ENCODE results near the gene NRIP3.
A peak's percentile ranks its signal among the peaks of the same experiment; 100 is the strongest.
"Not testable (repeated sequence)": the region's sequence is repeated elsewhere in the genome, so short reads cannot be mapped to it uniquely, and the experiment has no call there.

NRIP3 gene

DNA sequence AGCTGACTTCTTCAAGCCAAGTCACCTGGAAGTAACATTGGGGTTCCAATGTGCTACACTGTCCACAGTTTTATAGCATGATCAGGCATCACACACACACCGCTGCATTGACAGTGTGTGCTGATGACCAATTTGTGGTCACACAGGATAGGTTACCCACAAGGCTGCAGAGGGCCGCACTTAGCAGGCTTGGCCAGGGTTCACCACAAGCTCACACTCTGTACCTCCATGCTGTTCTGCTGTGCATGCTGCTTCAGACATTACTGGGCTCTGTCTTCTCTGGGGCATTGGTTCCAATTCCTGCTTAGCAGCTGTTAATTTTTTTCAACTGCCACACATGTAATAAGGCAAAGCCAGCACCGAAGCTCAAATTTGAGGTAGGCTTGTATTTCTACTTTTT lies 11.0 kb upstream of the NRIP3 start:
- no peak for DNase-seq

DNA sequence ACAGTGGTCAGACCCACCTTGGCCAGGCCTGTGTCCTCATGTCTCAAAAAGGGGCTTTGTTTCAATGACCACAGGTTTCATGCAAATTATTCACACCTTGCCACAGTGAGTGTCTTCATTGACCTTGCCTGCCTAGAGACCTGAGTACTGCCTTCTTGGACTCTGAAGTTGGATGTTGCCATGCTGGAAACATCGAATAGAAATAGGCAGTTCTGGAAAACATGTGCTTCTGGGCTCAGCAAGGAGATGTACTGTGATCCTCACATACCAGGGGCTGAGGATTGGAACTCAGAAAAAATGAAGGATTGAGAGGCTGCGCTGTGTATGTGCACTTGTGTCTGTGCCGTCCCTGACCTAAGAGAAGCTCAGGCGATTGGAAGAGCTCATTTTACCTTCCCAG lies 9.6 kb upstream of the NRIP3 start:
- no peak for DNase-seq

DNA sequence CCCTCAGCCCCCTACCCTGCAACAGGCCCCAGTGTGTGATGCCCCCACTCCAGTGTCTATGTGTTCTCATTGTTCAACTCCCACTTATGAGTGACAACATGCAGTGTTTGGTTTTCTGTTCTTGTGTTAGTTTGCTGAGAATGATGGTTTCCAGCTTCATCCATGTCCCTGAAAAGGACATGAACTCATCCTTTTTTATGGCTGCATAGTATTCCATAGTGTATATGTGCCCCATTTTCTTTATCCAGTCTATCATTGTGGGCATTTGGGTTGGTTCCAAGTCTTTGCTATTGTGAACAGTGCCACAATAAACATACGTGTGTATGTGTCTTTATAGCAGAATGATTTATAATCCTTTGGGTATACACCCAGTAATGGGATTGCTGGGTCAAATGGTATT lies 5.7 kb upstream of the NRIP3 start:
- not testable (repeated sequence) for DNase-seq

DNA sequence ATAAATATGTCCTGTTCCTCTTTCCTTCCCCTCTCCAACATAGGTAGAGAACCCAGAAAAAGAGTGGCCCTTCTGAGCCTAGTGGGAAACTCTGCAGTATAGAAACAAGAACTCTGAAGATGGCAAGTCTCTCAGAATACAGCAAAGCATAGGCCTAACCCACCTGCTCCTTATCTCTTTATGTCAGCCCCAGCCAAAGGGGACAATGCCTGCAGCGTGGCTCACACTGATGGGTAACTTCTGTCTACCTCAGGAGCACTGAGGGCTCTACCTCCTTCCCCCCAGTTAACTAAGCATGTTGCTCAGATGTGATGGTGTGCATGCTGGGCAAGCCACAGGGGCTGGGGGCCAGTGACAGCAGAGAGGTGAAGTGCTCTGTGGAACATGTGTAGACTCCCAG lies 4.9 kb upstream of the NRIP3 start:
- DNase-seq: no peak

DNA sequence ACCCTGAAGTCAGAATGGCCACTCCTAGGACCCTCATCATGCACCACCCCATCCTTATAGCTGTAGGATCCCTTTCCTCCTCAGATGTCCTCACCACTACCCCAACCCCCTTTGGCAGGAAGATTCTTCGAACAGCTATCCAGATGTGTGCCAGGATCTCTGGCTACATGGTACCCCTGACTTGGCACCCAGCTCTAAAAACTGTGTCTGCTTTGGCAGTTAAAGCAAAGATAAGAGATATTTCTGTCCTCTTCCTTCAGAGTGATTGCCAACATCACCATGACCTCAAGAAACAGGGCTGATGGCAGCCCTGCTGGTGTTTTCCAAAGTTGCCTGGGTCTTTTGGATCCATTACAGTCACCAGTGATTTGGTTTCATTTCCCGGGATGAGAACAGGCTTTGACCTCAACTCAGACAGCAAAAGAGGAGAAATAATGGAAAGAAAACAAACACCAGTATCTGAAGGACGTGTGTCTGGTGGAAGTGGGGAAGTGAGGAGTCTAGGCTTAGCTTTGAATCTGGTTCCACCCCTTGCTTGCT lies 4.3 kb upstream of the NRIP3 start:
- DNase-seq: no peak

DNA sequence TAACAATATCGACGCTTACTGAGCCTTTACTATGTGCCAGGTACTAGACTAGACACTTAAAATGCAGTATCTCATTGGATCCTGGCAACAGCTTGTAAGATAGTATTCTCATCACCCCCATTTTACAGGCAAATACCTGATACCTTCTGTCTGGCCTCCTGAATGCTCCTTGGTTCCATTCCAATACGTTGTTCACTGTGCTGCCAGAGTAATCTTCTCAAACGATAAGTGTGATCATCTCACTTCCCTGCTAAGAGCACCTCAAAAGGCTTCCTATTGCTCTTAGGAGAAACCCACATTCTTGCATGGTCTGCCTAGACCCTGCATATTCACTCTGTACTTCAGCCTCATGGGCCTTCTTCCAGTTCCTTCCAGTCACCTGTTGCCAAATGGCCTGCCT lies 1.3 kb upstream of the NRIP3 start:
- DNase-seq: no peak

DNA sequence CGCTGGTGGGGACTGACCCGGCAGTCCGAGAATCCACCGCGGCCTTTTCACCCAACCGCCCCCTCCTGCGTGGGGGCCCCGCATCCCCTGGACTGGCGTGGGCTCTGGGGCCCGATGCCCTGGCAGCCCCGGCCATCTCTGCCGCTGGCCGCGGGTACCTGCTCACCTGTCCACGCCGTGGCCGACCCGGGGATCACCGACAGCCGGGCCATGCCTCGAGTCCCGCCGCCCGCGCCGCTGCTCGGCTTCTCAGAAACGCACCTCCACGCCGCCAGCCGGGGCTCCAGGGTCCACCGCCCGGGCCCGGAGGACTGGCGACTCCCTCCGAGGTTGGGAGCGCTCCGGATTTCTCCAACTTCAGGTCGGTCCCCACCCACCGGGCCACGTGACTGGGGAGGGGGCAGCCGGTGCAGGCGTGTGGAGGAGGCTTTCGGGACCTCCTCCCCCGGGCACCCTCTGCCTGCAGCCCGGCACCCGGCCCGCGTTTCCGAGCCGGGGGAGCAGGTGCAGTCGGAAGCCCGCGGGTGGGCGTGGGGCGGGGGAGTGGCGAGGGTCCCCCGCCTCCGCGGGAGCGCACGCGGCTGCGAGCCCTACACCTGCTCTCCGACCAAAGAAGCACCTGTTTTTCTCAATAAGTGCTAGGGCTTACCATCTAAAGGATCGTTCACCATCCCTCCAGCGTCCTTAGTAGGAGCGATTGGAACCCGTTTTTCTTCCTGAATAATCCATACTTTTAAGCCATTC lies 554 bp upstream of the NRIP3 start:
- DNase-seq: no peak

DNA sequence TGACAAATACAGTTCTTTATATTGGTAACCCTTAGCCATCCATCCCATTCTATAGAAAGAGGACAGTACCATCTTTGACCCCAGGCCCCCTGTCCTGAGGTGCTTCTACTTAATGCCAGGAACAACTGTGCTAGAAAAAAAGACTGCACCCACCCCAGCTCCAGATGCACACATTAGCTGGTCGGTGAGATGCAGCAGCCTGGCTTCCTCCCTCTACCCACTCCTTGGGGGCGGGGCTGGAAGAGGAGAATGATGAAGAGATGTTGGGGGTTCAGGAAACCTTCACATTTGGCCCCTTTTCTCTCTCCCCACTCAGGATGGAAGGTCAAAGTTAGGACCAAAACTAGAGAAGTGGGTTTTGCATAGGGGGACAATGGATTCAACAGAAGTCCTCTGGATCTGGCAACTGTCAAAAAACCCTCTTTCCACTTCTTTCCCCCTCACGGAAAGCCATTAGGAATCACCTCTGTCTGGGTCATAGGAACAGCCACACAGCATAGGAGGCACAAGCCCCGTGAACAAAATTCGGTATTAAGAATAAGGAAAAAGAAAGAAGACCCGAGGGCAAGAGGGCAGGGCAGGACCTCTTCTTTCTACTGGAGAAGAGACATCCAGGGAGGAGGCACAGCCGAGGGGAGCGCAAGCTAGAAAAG lies 755 bp downstream of the NRIP3 start:
- DNase-seq: no peak

DNA sequence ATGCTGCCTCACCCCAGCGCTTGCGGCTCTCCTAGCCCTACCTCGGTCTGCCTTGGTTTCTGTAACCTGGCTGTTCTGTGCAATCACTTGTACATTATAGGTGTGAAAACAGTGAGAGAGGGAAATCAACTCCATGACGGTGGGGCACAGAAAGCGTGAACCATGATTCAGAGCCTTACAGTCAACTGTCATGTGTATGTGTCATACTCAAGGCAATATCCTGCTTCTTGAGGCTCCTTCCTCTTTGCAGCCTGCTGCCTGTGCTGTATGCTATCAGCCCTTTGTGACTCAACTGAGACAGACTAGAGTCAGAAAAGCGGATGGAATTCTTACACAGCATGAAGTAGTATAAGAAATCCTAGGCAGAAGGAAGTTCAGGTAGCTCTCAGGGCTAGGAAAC lies 2.1 kb downstream of the NRIP3 start:
- peak; percentile 91 for DNase-seq

DNA sequence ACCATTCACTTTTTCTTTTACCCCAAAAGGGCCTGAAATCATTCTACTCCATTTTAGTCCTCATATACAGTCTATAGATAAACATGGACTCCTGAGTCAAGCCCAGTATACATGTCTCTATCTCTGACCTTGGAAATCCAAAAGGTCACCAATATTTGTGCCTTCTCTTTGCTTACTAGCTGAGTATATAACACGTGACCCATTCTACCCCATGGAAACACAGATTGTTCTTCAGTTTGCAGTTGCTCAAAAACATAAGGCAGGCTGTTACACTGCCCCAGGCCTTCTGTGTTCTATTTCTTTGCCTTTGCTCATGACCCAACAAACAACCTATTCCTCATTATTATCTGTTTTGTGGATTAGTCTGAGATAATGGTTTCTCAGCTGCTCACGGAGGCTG lies 5.8 kb downstream of the NRIP3 start:
- DNase-seq: no peak

DNA sequence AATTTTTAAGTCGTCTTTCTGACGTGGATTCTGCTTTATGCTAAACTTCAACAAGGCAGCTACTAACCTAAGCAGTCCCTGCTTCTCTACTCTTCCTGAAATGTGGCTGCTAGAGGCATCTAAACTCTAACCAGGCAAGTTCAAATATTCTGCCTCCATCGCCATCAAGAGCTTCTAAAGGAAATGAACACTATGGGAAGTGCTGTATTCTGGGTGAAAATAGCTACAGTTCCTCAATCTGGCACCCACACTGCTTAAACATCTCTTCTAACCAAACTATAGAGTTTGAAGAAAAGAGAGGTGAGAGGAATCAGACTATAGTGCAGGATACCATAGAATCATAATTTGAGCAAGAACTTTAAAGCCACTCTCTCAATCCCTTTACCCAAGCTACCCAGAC lies 6.3 kb downstream of the NRIP3 start:
- DNase-seq: no peak

DNA sequence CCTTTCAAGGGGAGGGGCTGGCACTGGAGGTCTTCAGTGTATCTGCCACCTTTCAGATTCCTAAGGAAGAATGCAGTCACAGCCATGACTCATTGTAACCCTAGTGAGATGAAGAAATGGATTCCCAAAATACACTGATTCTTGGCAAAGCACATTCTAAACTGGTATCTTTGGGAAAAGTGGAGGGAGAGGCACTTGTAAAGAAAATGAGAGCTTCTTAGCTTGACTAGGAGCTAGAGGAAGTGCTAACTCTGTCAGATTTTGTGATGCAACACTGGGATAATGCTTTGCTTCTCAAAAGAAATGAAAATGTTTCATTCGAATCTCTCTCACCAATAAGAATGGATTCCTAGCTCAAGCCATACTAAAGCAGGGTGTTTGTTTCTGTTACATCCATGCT lies 14.3 kb downstream of the NRIP3 start:
- DNase-seq: peak; percentile 11

DNA sequence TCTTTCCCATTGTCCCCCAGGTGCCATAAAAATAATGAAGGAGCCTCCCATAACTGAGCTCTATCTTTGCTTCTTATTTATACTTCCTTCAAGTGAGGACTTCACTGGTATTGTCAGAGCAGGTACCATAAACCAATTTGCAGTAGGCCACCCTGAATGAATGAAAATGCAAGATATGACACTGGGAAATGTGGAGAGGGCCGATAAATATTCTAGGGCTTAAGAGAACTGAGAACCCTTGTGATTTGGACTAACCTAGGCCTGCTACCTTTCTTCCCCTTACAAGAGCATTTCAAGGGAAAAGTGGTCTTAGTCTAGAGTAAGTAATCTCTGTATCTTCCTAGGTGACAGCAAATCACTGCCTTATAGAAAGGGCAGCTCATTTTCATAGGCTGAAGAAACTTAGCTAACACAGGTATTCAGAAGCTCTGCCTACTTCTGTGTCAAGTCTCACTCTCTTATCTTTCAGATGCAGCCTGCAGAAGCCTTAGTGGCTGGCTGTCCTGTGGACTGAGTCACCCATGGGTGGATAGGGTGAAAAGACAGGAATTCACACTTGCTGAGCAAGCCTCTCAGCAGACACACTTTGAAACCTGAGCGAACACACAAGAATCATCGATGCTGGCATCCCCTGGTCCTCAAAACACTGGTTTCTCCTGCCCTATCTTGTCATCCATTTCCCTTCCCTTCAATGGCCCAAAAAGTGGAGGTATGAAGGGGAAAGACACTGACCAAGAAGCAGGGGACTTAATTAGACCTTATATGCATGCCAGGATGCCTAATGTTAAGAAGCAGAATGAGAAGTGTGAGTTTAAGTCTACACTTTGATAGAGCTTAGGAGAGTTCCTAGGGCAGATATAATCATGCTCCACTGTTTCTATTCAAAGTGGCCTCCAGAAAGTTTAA lies 15.2 kb downstream of the NRIP3 start:
- peak; percentile 19 for DNase-seq

DNA sequence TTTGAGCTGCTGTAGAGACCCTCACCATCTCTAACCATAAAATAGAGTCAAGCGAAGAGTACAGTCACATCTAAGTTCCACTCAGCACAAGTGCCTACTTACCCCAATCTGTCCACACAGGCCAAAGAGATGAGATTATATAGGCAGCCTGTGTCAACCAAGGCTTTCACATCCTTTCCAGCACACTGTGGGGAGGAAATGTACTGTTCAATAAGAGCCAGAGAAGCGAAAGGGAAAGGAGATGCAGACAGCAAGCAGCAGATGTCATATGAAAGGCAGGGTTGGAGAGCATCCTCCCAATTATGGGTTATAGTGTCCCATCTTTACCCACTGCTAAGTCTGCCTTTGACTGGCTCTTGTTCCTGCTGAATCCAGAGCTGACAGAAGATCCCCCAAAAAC lies 16.4 kb downstream of the NRIP3 start:
- no peak for DNase-seq

DNA sequence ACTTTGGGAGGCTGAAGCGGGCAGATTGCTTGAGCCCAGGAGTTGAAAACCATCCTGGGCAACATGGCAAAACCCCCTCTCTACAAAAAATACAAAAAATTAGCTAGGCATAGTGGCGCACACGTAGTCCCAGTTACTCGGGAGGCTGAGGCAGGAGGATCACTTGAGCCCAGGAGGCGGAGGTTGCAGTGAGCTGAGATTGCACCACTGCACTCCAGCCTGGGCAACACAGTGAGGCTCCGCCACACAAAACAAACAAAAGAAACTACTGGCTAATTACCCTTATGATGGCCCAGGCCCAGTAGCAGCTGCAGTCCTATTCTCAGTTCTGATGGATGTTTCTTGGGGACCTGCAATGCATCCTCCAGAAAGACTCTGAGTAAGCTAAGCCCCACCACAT lies 17.0 kb downstream of the NRIP3 start:
- DNase-seq: not testable (repeated sequence)

DNA sequence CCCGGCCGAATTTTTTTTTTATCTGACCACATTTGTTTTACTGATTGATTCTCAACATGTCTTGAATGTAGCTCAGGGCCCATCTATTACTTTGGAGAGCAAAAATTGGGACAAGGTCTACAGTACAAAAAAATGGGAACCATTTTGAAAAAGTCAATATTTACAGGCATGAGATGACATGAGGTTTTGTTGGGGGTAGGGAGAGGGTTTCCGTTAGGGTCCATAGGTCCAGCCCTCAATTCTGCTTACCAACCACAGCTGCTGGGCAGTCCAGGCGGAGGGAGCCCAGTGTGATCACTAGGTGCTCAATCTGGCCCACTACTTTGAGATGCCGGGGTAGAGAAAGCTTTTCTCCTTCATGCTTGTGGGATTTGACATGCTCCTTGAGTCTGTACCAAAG lies 18.3 kb downstream of the NRIP3 start:
- DNase-seq: no peak

DNA sequence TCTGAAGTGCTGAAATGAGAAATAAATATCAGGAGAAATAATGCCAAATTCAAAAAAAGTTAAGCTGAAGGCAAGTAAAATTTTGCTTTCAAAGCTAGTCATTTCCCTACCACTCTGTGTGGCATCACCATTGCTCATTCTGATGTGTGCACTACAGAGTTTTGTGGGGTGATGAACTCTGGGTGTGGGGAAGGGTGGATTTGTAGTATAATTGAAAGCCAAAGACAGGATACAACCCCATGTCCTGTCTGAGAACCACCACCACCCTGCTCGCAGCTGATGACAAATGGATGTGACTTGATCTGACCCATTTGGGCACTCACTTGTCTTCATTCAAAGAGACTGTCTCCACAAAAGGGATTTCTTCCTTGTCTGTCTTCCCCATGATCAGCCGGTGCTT lies 20.2 kb downstream of the NRIP3 start:
- no peak for DNase-seq

DNA sequence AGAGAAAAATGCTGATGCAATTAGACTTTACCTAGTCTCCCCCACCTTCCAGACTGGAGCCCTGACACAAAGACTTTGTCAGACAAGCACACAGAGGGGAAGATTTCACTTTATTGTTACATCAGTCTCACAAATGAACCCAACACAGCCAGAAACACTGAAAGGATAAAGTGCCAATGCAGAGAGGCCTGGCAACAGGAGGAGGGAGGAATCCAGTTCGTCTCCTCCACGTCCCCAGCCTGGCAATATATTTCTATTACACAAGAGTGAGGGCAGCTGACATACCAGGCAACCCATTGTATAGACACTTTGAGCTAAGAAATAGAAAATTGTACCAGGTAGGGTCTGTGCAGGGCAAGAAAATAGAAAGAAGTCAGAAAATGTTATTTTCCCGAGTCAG lies 23.3 kb downstream of the NRIP3 start:
- no peak for DNase-seq

DNA sequence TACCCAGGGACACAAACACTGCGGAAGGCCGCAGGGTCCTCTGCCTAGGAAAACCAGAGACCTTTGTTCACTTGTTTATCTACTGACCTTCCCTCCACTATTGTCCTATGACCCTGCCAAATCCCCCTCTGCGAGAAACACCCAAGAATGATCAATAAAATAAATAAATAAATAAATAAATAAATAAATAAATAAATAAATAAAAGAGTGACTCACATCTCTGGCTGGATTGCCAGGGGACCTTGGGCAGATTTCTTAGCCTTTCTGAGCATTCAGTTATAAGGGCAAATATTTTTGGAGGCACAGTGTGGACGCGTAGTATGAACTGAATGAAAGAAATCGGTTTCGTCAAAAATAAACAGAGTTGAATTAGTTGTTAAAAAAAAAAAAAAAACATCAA lies 24.4 kb downstream of the NRIP3 start:
- DNase-seq: not testable (repeated sequence)

DNA sequence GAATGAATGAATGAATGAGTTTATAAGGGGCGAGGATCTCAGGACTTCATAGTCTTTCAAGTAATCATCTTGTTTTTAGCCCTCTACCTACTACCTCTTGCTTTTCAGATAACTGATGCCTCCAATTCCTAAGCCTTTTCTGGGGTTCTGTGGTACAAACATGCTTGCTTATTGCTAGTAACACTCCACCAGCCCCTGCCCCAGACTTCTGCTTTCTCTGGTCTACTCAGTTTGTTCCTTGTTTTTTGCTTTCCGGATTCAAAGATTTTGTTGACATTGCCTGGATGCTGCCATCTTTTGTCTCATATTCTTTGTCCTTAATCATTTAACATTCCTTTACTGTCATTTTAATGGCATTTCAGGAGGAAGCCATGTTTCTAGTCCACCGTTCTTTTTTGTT lies 30.7 kb downstream of the NRIP3 start:
- no peak for DNase-seq

DNA sequence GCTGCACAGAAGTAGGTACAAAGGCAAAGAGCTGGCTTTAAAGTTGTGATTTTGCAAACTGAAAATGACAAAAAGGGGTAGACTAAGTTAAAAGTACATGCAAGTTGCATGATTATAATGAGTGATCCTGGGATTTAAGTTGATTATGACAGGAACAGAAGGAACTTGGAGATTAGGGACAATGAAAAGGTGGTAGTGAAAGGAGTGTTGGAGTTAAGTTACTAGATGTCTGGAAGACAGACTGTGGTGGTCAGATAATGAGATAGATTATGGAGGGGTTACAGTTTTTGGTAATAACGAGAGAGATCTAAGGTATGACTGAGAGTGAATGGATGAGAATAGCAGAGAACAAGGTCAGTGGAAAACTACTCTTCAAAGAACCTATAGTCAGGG lies 31.9 kb downstream of the NRIP3 start:
- no peak for DNase-seq

DNA sequence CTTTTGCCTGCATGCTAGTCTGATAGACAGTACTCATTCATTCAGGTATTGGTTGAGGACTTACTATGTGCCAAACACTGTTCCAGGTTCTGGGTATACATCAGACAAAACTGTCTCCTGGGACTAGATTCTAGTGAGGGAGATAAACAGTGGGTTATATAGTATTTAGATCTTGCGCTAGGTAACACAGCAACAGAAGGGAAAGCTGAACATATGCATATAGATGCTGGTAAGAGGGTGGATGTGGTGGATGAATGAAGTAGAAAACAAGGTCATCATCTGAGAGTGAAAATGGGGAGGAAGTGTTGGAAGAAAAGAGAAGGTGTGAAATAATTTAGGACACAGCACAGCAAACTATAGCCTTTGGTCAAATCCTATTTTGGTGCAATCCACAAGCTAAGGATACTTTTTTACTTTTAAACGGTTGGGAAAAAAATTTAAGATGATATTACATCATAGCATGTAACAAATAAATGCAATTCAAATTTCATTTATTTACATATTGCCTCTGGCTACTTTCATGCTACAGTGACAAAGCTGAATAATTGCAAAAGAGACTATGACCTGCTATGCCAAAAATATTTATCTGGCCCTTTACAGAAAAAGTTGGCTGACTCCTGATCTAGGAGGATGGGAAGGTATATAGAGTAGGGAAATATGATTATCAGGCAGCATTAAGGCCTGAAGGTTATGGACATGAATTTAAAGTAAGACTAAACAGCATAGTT lies 32.4 kb downstream of the NRIP3 start:
- DNase-seq: no peak

DNA sequence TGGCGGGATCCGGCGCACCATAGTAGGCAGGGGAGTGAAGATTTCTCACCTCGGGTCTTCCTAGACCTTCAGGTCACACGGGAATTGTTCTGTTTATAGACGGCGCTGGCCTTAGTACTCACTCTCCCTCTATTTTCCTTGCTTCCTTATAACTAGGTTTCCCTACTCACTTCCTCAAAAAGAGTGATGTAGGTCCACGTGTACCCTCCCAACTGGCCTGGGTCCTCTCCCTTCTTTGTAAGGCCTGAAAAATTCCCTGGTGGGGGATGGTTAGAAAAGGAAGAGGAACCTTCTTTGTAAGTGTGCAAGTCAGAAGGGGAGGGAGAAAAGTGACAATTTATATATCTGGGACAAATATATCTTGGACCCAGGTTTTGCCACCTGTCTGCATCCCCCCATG lies 36.6 kb downstream of the NRIP3 start:
- DNase-seq: no peak
